Stimulated activated CD4-positive, alpha-beta T cell treated with anti-CD3 and anti-CD28 coated beads, Interleukin-4, amount 100 ng/mL, for 48 hours (primary cell): ENCODE measurements around the gene CILP.

Experiments used
- DNase-seq, 2 donors: peaks; one replicate each; pipeline ENCODE4 v3.0.0-alpha.2; 2020; ENCODE audit warnings: low read depth in 2 of 2

The CILP gene

GRCh38 chr15:65226221-65226620 lies 14.9 kb upstream of the CILP start:
- no peak for DNase-seq

- no peak for DNase-seq
Observed at GRCh38 chr15:65223996-65224395, 12.7 kb upstream of the CILP start.

DNA sequence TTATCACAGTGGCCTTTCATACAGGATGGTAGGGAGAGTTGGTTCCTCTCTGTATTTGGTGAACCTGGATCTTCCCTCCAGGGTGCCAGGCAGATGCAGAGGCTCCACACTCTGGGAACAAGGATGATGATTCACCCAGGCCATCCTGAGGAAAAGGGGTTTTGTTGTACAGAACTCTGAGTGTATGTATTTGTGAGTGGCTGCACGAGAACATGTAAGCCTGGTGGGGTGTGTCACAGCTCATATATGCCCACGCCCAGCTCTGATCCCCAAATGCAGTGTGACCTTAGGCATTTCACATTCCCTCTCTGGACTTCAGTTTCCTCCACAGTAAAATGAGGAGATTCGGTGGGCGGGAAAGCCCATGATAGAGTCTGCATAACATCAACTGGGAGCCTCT lies 11.6 kb upstream of the CILP start:
- DNase-seq: no peak

DNA sequence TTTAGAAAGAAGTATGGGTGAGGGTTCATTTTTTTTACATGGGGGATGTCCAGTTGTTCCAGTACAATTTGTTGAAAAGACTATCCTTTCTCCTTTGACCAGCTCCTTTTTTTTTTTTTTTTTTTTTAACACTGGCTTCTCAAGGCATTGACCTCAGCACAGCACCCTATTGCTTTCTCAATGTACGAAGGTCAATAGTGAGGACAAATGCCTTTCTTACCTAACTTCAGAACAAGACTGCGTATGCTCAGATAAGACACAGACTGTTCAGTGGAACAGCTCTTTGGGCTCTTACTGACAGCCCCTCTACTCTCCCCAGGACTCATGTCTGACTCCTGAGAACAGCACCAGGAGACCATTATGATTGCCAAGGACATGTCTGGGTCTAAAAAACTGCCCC lies 10.4 kb upstream of the CILP start:
- no peak for DNase-seq

- no peak for DNase-seq
Observed at GRCh38 chr15:65219137-65219536, 7.9 kb upstream of the CILP start.

GRCh38 chr15:65217526-65218482 lies 6.5 kb upstream of the CILP start:
- DNase-seq: no peak

DNA sequence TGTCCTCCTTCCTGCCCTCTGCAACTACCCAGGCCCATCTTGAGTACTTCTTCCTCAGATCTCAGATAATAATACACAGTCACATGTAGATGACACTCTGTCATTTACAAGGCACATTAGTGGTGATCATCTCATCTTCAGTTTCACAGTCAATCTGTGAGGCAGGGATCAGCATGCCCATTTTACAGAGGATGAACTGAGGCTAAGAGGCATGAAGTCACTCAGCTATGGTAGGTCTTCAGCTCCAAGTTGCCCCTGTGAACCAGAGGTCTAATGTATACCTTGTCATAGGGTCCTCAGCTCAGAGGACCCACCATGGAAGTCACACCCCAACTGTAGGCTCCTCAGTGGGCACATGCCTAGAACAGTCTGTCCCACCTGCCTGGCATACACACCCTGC lies 4.2 kb upstream of the CILP start:
- no peak for DNase-seq

GRCh38 chr15:65214010-65214409 lies 2.7 kb upstream of the CILP start:
- no peak for DNase-seq

DNA sequence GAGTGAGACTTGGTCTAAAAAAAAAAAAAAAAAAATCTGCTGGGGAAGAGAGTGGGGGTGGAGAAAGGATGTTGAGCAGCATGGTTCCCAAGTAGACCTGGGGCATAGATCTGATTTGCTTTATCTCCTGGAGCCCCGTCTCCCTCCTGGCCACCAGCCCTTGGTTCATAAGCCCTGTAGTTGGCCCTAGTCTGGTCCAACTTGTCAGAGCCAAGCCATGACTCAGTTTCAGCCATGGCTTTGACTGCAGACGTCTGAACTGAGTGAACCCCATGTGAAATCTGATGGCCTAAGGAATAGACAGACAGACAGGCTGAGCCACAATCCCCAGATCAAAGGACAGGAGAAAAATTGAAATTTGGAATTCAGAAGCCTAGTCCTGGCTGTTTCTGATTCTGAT lies 2.0 kb upstream of the CILP start:
- no peak for DNase-seq

- DNase-seq: peak; percentile 26 to 33
Observed at GRCh38 chr15:65212097-65212496, 824 bp upstream of the CILP start.

DNA sequence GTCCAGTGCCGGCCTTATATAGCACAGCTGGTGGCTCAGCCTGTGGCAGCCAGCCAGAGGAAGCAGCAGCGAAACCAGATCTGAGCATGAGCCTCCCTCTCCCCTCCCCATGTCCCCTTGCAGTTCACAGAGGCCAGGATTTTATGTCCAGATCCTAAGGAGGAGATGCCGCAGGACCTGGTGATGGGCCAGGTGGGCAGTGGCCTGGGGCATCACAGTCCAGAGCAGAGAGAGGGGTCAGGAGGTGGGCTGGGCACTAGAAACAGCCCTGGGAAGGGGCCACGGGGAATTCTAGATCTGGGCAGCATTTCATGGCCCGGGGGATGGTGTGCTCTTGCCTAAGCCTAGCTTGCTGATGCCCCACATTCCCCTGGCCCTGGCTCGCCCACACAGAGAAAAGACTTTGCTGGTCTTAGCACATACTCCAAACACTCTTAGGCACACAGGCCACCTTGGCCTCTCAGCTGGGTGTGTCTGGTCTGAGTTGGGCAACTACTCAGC lies 259 bp upstream of the CILP start:
- no peak for DNase-seq

GRCh38 chr15:65209701-65210643 lies 1.3 kb downstream of the CILP start:
- DNase-seq: no peak

GRCh38 chr15:65208647-65209046 lies 2.6 kb downstream of the CILP start:
- DNase-seq: no peak

DNA sequence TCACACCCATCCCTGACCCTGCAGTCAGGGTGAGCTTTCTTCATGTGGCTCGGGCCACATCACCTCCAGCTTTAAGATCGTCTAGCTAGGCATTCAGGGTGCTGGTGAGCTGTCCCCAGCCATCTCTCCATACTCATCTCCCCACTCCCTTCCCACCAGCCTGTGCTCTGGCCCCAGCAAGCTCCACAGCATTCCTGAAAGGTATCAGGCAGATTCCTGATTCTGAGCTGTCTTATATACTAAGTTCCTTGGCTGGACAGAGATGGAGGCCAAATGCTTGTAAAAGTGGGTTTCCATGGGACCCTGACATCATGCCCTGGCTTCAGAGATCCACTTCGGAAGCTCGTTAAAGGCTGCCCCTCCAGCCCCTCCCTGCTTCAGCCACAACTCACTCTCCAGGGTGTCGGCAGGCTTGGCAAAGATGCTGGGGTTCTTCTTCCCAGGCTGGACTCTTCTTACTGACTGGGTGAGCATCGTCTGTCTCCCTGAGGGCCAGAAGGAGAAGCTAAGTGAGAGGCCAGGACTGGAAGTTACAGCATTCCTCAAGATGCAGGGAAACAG lies 3.9 kb downstream of the CILP start:
- no peak for DNase-seq

GRCh38 chr15:65206750-65207149 lies 4.5 kb downstream of the CILP start:
- DNase-seq: no peak

- no peak for DNase-seq
Observed at GRCh38 chr15:65204931-65205660, 6.2 kb downstream of the CILP start.

DNA sequence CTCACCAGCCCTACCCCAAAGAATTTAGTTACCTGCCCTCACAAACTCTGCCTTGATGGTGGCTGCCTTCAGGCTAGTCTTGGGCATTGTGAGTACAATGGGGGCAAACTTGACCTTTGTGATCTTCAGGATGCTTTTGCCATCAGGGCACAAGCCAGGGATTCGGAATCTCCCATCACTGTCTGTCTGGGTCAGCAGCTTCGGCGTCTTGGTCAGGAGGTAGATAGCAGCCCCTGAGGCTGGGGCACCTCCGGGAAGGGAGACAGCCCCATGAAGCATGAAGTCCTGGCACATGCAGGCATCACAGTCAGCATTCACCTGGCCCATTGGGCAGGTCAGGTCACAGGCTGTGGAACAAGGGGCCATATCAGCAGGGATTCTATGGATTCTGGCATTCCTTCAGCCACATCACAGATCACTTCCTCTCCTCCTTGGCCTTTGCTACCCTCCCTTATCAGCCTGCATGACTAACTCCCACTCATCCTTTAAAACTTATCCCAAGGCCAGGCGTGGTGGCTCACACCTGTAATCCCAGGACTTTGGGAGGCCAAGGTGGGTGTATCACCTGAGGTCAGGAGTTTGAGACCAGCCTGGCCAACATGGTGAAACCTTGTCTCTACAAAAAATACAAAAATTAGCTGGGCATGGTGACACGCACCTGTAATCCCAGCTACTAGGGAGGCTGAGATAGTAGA lies 6.9 kb downstream of the CILP start:
- DNase-seq: no peak

GRCh38 chr15:65201918-65202317 lies 9.4 kb downstream of the CILP start:
- no peak for DNase-seq

- no peak for DNase-seq
Observed at GRCh38 chr15:65198571-65198970, 12.7 kb downstream of the CILP start.

- no peak for DNase-seq
Observed at GRCh38 chr15:65197337-65197645, 14.0 kb downstream of the CILP start.
